Left ventricle myocardium inferior (tissue), 1 donor: ENCODE results near the gene PIWIL4. TPM values are rescaled to one million over a fixed set of nuclear protein-coding genes. Genes with fewer than 3 reads are reported as not detected.

Experiments
- DNase-seq: peaks from one replicate; pipeline ENCODE4 v3.0.0-alpha.2; 2020
- H3K27ac ChIP-seq: fragments of 200-600 bp; replicated peaks from 2 replicates; pipeline ENCODE4 v1.8.0; 2021
- H3K27me3 ChIP-seq: fragments of 200-600 bp; 2 replicates; pipeline ENCODE4 v1.8.0; 2021; ENCODE audit warnings: low read depth
- H3K36me3 ChIP-seq: fragments of 200-600 bp; 2 replicates; pipeline ENCODE4 v1.8.0; 2021
- H3K4me1 ChIP-seq: fragments of 200-600 bp; 2 replicates; pipeline ENCODE4 v1.8.0; 2021
- H3K4me3 ChIP-seq: fragments of 200-600 bp; 2 replicates; pipeline ENCODE4 v1.8.0; 2021; ENCODE audit warnings: mild to moderate bottlenecking, moderate library complexity
- H3K9me3 ChIP-seq: fragments of 200-600 bp; replicated peaks from 2 replicates; pipeline ENCODE4 v1.8.0; 2021
- intact Hi-C: fragments of 100-400 bp; cut with micrococcal nuclease; formaldehyde crosslinking; loops from one replicate; pipeline ENCODE4 v1.11.0; 2022
- total RNA-seq: library from RNA; stranded (reverse); fragmentation: NEBNext Ultra II Directional; extraction: Animal tissue kit (Norgen Biotek cat#: 25700); gene quantifications from one replicate; pipeline ENCODE4 v1.2.1, GENCODE V29; 2021
- TF ChIP-seq, protein P1 (sequence below): fragments of 200-600 bp; IDR thresholded peaks from 2 replicates; pipeline ENCODE4 v1.8.0; 2021; ENCODE audit warnings: antibody characterized with exemption, mild to moderate bottlenecking, borderline replicate concordance
- donor health status: DM: no; HTN: yes; CAD: no; lungs with severe emphysema.

Gene PIWIL4
- total RNA-seq, 1 donor from 2014 or later, result 0.66 TPM

DNA sequence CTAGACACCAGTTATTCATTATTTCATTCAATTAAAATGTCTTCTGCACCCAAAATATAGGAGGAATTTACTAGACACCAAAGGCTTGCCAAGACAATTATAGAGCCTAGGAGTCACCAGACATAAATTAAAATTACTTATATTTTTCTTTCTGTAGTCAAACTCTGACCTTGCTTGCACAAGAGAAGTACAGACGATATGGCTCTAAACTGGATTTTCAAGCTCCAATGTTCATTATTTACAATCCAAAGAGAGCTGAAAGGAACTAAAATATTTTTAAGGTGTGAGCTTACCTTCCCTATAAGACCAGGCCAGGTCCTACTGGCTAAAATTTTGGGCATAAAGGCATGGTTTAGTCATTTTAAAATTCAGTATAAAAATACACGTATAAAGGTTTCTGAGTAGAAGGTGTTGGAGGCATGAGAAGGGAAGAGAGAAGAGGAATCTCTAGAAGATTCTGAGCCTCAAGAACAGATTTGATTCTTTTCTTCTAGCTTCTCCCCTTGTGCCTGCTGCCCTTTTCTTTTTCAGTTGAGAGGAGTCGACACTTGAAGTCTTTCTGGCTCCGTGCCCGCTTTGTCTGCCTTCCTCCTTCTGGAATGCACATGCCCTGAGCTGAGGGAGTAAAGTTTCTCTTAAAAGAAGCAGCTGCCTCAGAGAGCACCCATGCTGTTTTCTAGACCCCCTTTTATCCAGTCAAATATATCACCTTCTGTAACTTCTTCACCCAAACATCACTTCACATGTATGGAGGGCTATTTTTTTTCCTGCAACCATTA, 41.4 kb upstream of the PIWIL4 start:
- peak; percentile 66 for DNase-seq
- intact Hi-C loops, result no loop called here
- H3K9me3 ChIP-seq, result no peaks in the 10 kb centered on the region
- TF ChIP-seq, protein P1, sequence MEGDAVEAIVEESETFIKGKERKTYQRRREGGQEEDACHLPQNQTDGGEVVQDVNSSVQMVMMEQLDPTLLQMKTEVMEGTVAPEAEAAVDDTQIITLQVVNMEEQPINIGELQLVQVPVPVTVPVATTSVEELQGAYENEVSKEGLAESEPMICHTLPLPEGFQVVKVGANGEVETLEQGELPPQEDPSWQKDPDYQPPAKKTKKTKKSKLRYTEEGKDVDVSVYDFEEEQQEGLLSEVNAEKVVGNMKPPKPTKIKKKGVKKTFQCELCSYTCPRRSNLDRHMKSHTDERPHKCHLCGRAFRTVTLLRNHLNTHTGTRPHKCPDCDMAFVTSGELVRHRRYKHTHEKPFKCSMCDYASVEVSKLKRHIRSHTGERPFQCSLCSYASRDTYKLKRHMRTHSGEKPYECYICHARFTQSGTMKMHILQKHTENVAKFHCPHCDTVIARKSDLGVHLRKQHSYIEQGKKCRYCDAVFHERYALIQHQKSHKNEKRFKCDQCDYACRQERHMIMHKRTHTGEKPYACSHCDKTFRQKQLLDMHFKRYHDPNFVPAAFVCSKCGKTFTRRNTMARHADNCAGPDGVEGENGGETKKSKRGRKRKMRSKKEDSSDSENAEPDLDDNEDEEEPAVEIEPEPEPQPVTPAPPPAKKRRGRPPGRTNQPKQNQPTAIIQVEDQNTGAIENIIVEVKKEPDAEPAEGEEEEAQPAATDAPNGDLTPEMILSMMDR, result no peak
- no peak overlapping the region for H3K27ac ChIP-seq
- no peaks in the 10 kb centered on the region for H3K36me3 ChIP-seq
- H3K4me1 ChIP-seq, result no peaks in the 10 kb centered on the region
- H3K4me3 ChIP-seq, result no peak overlapping the region
- H3K27me3 ChIP-seq, result peaks cover 33% of the 10 kb centered on the region

DNA sequence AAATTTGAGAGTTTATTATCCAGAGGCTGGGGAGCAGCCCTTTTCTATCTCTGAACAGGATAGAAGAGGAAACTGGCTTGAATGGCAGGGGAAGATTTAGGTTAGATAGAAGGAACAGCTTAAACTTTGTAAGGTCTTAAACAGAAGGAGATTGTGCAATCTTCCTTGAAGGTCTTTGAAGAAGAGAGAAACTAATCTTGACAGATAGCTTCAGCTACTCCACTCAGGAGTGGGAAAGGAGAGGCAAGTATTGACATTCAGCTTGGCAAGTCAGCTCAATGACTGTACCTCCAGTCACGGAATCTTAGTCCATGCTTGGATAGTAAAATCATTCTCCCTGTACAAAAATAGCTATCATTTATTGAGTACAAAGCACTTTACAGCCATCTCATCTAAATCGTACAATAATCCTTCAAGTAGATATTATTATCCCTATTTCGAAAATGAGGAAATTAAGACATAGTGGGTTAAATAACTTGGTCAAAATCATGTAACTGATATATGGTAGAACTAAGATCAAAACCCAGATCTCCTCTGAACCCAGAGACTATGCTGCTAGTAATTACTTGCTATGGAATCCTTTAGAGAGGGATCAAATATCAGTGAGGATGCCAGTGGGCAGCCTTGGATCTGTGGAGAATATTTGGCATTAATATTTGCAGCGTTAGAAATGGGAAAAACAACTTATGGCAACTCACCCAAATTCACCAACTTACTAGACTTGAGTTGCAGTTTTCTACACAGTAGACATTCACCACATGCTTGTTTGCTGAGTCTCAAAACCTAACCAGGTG, 40.3 kb upstream of the PIWIL4 start:
- intact Hi-C loops, result no loop called here
- H3K27me3 ChIP-seq, result peaks cover 33% of the 10 kb centered on the region
- no peak overlapping the region for H3K27ac ChIP-seq
- TF ChIP-seq, protein P1, result no peak
- no peaks in the 10 kb centered on the region for H3K4me1 ChIP-seq
- H3K36me3 ChIP-seq, result no peaks in the 10 kb centered on the region
- DNase-seq, result no peak
- no peaks in the 10 kb centered on the region for H3K9me3 ChIP-seq
- no peak overlapping the region for H3K4me3 ChIP-seq

DNA sequence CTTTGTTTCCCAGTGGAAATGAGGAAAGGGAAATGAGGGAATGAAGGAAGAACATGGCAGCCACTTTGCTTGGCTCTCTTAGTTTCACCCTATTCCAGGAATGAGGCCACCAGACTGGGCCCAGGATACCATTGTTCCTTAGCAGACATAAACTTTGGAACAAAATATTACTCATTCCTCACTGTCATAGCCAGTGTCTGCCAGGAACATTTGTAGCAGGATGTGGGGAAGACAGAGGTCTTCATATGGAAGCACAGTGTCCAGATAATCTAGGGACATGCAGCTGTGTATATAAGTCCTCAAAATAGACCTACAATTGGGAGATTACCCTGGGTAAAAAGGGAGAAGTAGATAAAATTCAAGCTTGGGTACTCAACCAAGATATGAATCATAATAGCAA, 38.6 kb upstream of the PIWIL4 start:
- intact Hi-C loops, result no loop called here
- no peaks in the 10 kb centered on the region for H3K4me1 ChIP-seq
- no peak for DNase-seq
- no peaks in the 10 kb centered on the region for H3K9me3 ChIP-seq
- no peaks in the 10 kb centered on the region for H3K36me3 ChIP-seq
- no peak overlapping the region for H3K27ac ChIP-seq
- TF ChIP-seq, protein P1, result no peak
- H3K27me3 ChIP-seq, result peaks cover 36% of the 10 kb centered on the region
- no peak overlapping the region for H3K4me3 ChIP-seq

DNA sequence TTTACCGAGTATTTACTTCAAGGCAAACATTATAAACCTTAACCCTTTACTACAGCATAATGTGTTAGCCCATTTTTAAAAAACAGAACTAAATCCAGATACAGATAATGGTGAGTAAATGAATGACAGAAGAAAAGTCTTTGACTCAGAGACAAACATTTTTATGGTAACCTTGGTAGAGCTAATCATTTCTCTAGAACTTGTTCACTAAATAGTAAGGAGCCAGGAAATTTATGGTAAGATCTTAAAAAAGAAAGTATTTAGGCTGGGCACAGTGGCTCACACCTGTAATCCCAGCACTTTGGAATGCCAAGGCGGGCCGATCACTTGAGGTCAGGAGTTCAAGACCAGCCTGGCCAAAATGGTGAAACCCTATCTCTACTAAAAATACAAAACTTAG, 35.0 kb upstream of the PIWIL4 start:
- TF ChIP-seq, protein P1, result no peak
- no peak for DNase-seq
- Histone ChIP-seq H3K4me1 (no peaks in the 10 kb centered on the region), H3K4me3 (no peak overlapping the region), H3K27me3 (peaks cover 15% of the 10 kb centered on the region), H3K9me3 (no peaks in the 10 kb centered on the region), H3K36me3 (no peaks in the 10 kb centered on the region), H3K27ac (no peak overlapping the region)
- intact Hi-C loops, result no loop called here

DNA sequence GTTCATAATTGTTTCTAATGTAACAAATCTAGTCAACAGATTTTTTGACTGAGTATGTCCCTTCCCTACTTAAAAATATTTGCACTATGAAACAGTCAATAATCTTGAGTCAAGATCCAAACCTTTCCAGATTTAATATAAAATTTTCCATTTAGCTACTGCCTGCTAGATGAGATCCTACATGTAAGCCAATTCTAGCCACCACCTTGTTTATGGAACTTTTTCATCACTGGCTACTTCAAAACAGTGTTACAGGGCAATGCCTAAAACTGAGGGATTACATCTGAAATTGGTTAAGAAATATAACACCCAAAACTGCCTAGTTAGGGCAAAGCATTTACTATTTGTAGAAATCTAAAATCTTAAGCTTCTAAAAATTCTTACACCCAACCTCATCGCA, 34.0 kb upstream of the PIWIL4 start:
- no peaks in the 10 kb centered on the region for H3K36me3 ChIP-seq
- TF ChIP-seq, protein P1, result no peak
- peak overlapping the region; percentile 52 for H3K27ac ChIP-seq
- intact Hi-C loops, result no loop called here
- no peak overlapping the region for H3K4me3 ChIP-seq
- H3K27me3 ChIP-seq, result peaks cover 13% of the 10 kb centered on the region
- H3K9me3 ChIP-seq, result no peaks in the 10 kb centered on the region
- no peak for DNase-seq
- H3K4me1 ChIP-seq, result no peaks in the 10 kb centered on the region
